NCI-H2029 (cell line): ENCODE results near the gene PCCA.
"Not testable (repeated sequence)": the region's sequence is repeated elsewhere in the genome, so short reads cannot be mapped to it uniquely, and the experiment has no call there.

Source experiments
- DNase-seq: peaks from one replicate; lab custom pipeline; 2025; lab: John Stamatoyannopoulos, UW

PCCA gene

GRCh38 chr13:100306030-100306429, 217.1 kb downstream of the PCCA start:
- DNase-seq = no peak

- DNase-seq = no peak
Measured at GRCh38 chr13:100306434-100306999, 217.6 kb downstream of the PCCA start.

GRCh38 chr13:100314132-100314910, 225.4 kb downstream of the PCCA start:
- no peak for DNase-seq

GRCh38 chr13:100315522-100315921, 226.6 kb downstream of the PCCA start:
- no peak for DNase-seq

GRCh38 chr13:100318473-100318872, 229.6 kb downstream of the PCCA start:
- not testable (repeated sequence) for DNase-seq

GRCh38 chr13:100323937-100324336, 235.0 kb downstream of the PCCA start:
- no peak for DNase-seq

GRCh38 chr13:100330662-100331061, 241.8 kb downstream of the PCCA start:
- no peak for DNase-seq

GRCh38 chr13:100333141-100333540, 244.2 kb downstream of the PCCA start:
- no peak for DNase-seq

- DNase-seq = no peak
Measured at GRCh38 chr13:100334214-100334613, 245.3 kb downstream of the PCCA start.

GRCh38 chr13:100336795-100337516, 248.1 kb downstream of the PCCA start:
- DNase-seq = no peak

- no peak for DNase-seq
Measured at GRCh38 chr13:100338275-100338674, 249.4 kb downstream of the PCCA start.

GRCh38 chr13:100339411-100339940, 250.6 kb downstream of the PCCA start:
- DNase-seq = no peak

GRCh38 chr13:100340865-100341264, 252.0 kb downstream of the PCCA start:
- no peak for DNase-seq

- DNase-seq = no peak
Measured at GRCh38 chr13:100341327-100341726, 252.4 kb downstream of the PCCA start.

GRCh38 chr13:100344544-100344943, 255.7 kb downstream of the PCCA start:
- no peak for DNase-seq

- no peak for DNase-seq
Measured at GRCh38 chr13:100347968-100348367, 259.1 kb downstream of the PCCA start.

- peak; percentile 34 for DNase-seq
Measured at GRCh38 chr13:100349594-100349993, 260.7 kb downstream of the PCCA start.

GRCh38 chr13:100350601-100351000, 261.7 kb downstream of the PCCA start:
- no peak for DNase-seq

GRCh38 chr13:100356426-100356825, 267.5 kb downstream of the PCCA start:
- no peak for DNase-seq

- DNase-seq = no peak
Measured at GRCh38 chr13:100356889-100357288, 268.0 kb downstream of the PCCA start.

GRCh38 chr13:100357764-100358163, 268.9 kb downstream of the PCCA start:
- DNase-seq = no peak

- no peak for DNase-seq
Measured at GRCh38 chr13:100361504-100361903, 272.6 kb downstream of the PCCA start.

GRCh38 chr13:100362371-100362770, 273.5 kb downstream of the PCCA start:
- DNase-seq = no peak
